GM18519 (cell line): ENCODE data around the gene PTPRN2.

Source experiments
- ATAC-seq: cut with Tn5 transposase; IDR thresholded peaks from one replicate; pipeline ENCODE4 v1.9.1; 2021; ENCODE audit warnings: mild to moderate bottlenecking, moderate library complexity; ENCODE audit not compliant: unreplicated experiment, low FRiP score

Gene PTPRN2

GRCh38 chr7:158449942-158450341 lies 137.7 kb downstream of the PTPRN2 start:
- no peak for ATAC-seq

- ATAC-seq = no peak
Measured at GRCh38 chr7:158449266-158449665, 138.4 kb downstream of the PTPRN2 start.

- ATAC-seq = no peak
Measured at GRCh38 chr7:158448430-158449100, 139.1 kb downstream of the PTPRN2 start.

GRCh38 chr7:158447506-158448171 lies 140.0 kb downstream of the PTPRN2 start:
- ATAC-seq = no peak

GRCh38 chr7:158447151-158447505 lies 140.5 kb downstream of the PTPRN2 start:
- ATAC-seq = no peak

- ATAC-seq = no peak
Measured at GRCh38 chr7:158446706-158447105, 140.9 kb downstream of the PTPRN2 start.

GRCh38 chr7:158446281-158446680 lies 141.3 kb downstream of the PTPRN2 start:
- no peak for ATAC-seq

GRCh38 chr7:158445421-158446175 lies 142.0 kb downstream of the PTPRN2 start:
- ATAC-seq = no peak

- no peak for ATAC-seq
Measured at GRCh38 chr7:158444501-158445420, 142.9 kb downstream of the PTPRN2 start.

- ATAC-seq = no peak
Measured at GRCh38 chr7:158443688-158444483, 143.7 kb downstream of the PTPRN2 start.

GRCh38 chr7:158443014-158443687 lies 144.5 kb downstream of the PTPRN2 start:
- ATAC-seq = no peak

GRCh38 chr7:158442260-158442659 lies 145.4 kb downstream of the PTPRN2 start:
- no peak for ATAC-seq

- ATAC-seq = no peak
Measured at GRCh38 chr7:158439035-158439434, 148.6 kb downstream of the PTPRN2 start.

GRCh38 chr7:158432369-158433341 lies 155.0 kb downstream of the PTPRN2 start:
- ATAC-seq = no peak

- no peak for ATAC-seq
Measured at GRCh38 chr7:158431941-158432347, 155.7 kb downstream of the PTPRN2 start.

- no peak for ATAC-seq
Measured at GRCh38 chr7:158431055-158431940, 156.3 kb downstream of the PTPRN2 start.
